K562 treated with DMSO at 1 percent for 24 hours (cell line): ENCODE results near the gene ECHS1. TPM values are rescaled to one million over a fixed set of nuclear protein-coding genes. Genes with fewer than 3 reads are reported as not detected.

Experiments
- total RNA-seq: library from RNA; unstranded; fragments of 300-600 nt; gene quantifications from 2 replicates; pipeline ENCODE4 v1.2.3, GENCODE V29; 2022; ENCODE audit warnings: low read depth; ENCODE audit not compliant: insufficient read depth

Gene ECHS1
- 82.2 and 87.2 TPM in 2 replicates for total RNA-seq

GRCh38 chr10:133373174-133374090 is at the start of gene ECHS1:
Gene ECHS1, minus strand, starts transcription at chr10:133373354. Its CDS starts 21 bp downstream, at chr10:133373333.

GRCh38 chr10:133394064-133394663 is 21.0 kb upstream of the ECHS1 start, which contains the start of gene MTG1:
Gene MTG1, plus strand, starts transcription at chr10:133394157. Its CDS starts 64 bp downstream, at chr10:133394221.

GRCh38 chr10:133379152-133379800 is 6.1 kb upstream of the ECHS1 start, which contains the start of gene PAOX:
Gene PAOX, plus strand, starts transcription at chr10:133379262. Its CDS starts 55 bp downstream, at chr10:133379317.

GRCh38 chr10:133357285-133358161 is 15.6 kb downstream of the ECHS1 start, which contains the start of gene FUOM:
Gene FUOM, minus strand, starts transcription at chr10:133358019. Its CDS starts 12 bp downstream, at chr10:133358007.

GRCh38 chr10:133336577-133337369 is 36.4 kb downstream of the ECHS1 start, which contains the start of gene CALY:
Gene CALY, minus strand, starts transcription at chr10:133336896. Its CDS starts 7,907 bp downstream, at chr10:133328989.

Other genes with a start within 250 kb of the ECHS1 start
- 0.35 and 0.98 TPM in 2 replicates for gene KNDC1, start 213.1 kb downstream of the ECHS1 start, total RNA-seq
- 0.36 TPM in 1 of 2 replicates, not detected in the other for gene UTF1, start 143.1 kb downstream of the ECHS1 start, total RNA-seq
- 1.3 and 1.5 TPM in 2 replicates for gene VENTX, start 135.5 kb downstream of the ECHS1 start, total RNA-seq
- 5.2 and 6.0 TPM in 2 replicates for gene ADAM8, start 96.5 kb downstream of the ECHS1 start, total RNA-seq
- 36.7 and 41.7 TPM in 2 replicates for gene TUBGCP2, start 64.5 kb downstream of the ECHS1 start, total RNA-seq
- 46.4 and 49.4 TPM in 2 replicates for gene ZNF511, start 64.4 kb downstream of the ECHS1 start, total RNA-seq
- not detected in 2 replicates for gene CALY, start 36.5 kb downstream of the ECHS1 start, total RNA-seq
- gene PRAP1, start 26.0 kb downstream of the ECHS1 start, total RNA-seq, result not detected in 2 replicates
- 14.8 and 15.0 TPM in 2 replicates for gene FUOM, start 15.3 kb downstream of the ECHS1 start, total RNA-seq
- gene PAOX, start 5.9 kb upstream of the ECHS1 start, total RNA-seq, result 4.4 and 5.6 TPM in 2 replicates
- 20.2 and 25.7 TPM in 2 replicates for gene MTG1, start 20.8 kb upstream of the ECHS1 start, total RNA-seq
- 1.4 and 1.5 TPM in 2 replicates for gene SPRN, start 51.3 kb upstream of the ECHS1 start, total RNA-seq
- gene SCART1, start 80.6 kb upstream of the ECHS1 start, total RNA-seq, result 3.2 and 4.9 TPM in 2 replicates
- 0.54 TPM in 1 of 2 replicates, not detected in the other for gene CYP2E1, start 154.0 kb upstream of the ECHS1 start, total RNA-seq
- gene SYCE1, start 192.2 kb upstream of the ECHS1 start, total RNA-seq, result 0.54 and 0.87 TPM in 2 replicates